Stomach (tissue), 4 donors: Measurements from ENCODE around the gene SPHK2.

Experiments
- EP300 ChIP-seq: sonication (generic); formaldehyde crosslinking; IDR thresholded peaks from one replicate; pipeline ENCODE4 v1.6.1; 2017; ENCODE audit warnings: antibody characterized with exemption
- POLR2A ChIP-seq, 4 donors: fragments of 450-650 bp; IDR thresholded peaks; one replicate each; pipeline ENCODE4 v1.6.1; 2016; ENCODE audit warnings: antibody characterized with exemption in 4 of 4, control low read depth in 2 of 4, mild to moderate bottlenecking in 1 of 4, moderate library complexity in 1 of 4
- POLR2AphosphoS5 ChIP-seq, 3 donors: sonication (generic); formaldehyde crosslinking; IDR thresholded peaks; one replicate each; pipeline ENCODE4 v1.6.1; 2016; ENCODE audit warnings: antibody characterized with exemption in 3 of 3
- TF ChIP-seq, protein P1 (sequence below), 7 experiments: fragments of 450-650 bp in 4 of 7; fragments of 200-600 bp in 3 of 7; sonication (generic) in 3 of 7; IDR thresholded peaks; one replicate each; pipeline ENCODE4 v1.5.1; 2016 to 2019; ENCODE audit warnings: antibody characterized with exemption in 7 of 7, control low read depth in 2 of 7, mild to moderate bottlenecking in 1 of 7

GRCh38 chr19:48632692-48633147 is 13.4 kb downstream of the SPHK2 start:
- TF ChIP-seq, protein P1, sequence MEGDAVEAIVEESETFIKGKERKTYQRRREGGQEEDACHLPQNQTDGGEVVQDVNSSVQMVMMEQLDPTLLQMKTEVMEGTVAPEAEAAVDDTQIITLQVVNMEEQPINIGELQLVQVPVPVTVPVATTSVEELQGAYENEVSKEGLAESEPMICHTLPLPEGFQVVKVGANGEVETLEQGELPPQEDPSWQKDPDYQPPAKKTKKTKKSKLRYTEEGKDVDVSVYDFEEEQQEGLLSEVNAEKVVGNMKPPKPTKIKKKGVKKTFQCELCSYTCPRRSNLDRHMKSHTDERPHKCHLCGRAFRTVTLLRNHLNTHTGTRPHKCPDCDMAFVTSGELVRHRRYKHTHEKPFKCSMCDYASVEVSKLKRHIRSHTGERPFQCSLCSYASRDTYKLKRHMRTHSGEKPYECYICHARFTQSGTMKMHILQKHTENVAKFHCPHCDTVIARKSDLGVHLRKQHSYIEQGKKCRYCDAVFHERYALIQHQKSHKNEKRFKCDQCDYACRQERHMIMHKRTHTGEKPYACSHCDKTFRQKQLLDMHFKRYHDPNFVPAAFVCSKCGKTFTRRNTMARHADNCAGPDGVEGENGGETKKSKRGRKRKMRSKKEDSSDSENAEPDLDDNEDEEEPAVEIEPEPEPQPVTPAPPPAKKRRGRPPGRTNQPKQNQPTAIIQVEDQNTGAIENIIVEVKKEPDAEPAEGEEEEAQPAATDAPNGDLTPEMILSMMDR (IDR thresholded peaks at IDR 0.05), result no peak
- TF ChIP-seq POLR2AphosphoS5 (IDR thresholded peaks at IDR 0.05) (no peak), POLR2A (IDR thresholded peaks at IDR 0.05) (no peak), EP300 (no peak)
